HG03439 (cell line): ENCODE measurements around the gene PCDHA5.
"Not testable (repeated sequence)": the region's sequence is repeated elsewhere in the genome, so short reads cannot be mapped to it uniquely, and the experiment has no call there.

Experiments
- ATAC-seq: cut with Tn5 transposase; IDR thresholded peaks from one replicate; pipeline ENCODE4 v1.9.1; 2021; ENCODE audit warnings: mild to moderate bottlenecking, moderate library complexity; ENCODE audit not compliant: unreplicated experiment

The PCDHA5 gene

GRCh38 chr5:140822969-140823368, 1.6 kb downstream of the PCDHA5 start:
- ATAC-seq: not testable (repeated sequence)

- no peak for ATAC-seq
Measured at GRCh38 chr5:140823475-140823874, 2.1 kb downstream of the PCDHA5 start.

GRCh38 chr5:140827704-140828361, 6.4 kb downstream of the PCDHA5 start, which contains the start of gene PCDHA6:
Gene PCDHA6, plus strand, starts transcription at chr5:140827960. Its CDS starts 132 bp downstream, at chr5:140828092.
- no peak for ATAC-seq

GRCh38 chr5:140828362-140828737, 6.9 kb downstream of the PCDHA5 start:
- no peak for ATAC-seq

GRCh38 chr5:140829511-140830501, 8.4 kb downstream of the PCDHA5 start:
- not testable (repeated sequence) for ATAC-seq

GRCh38 chr5:140833993-140834392, 12.6 kb downstream of the PCDHA5 start, which contains the start of gene PCDHA7:
Gene PCDHA7, plus strand, starts transcription at chr5:140834269. Its CDS starts 115 bp downstream, at chr5:140834384.
- ATAC-seq: no peak

GRCh38 chr5:140834439-140835008, 13.1 kb downstream of the PCDHA5 start:
- not testable (repeated sequence) for ATAC-seq

- no peak for ATAC-seq
Measured at GRCh38 chr5:140835622-140836510, 14.5 kb downstream of the PCDHA5 start.

- ATAC-seq: no peak
Measured at GRCh38 chr5:140840978-140841962, 19.9 kb downstream of the PCDHA5 start, which contains the start of gene PCDHA8. Gene PCDHA8, plus strand, starts transcription at chr5:140841187. Its CDS starts 135 bp downstream, at chr5:140841322.

GRCh38 chr5:140842798-140843733, 21.7 kb downstream of the PCDHA5 start:
- no peak for ATAC-seq

- ATAC-seq: not testable (repeated sequence)
Measured at GRCh38 chr5:140848139-140849102, 27.0 kb downstream of the PCDHA5 start, which contains the start of gene PCDHA9. Gene PCDHA9, plus strand, starts transcription at chr5:140848382. Its CDS starts 114 bp downstream, at chr5:140848496.

GRCh38 chr5:140849831-140850634, 28.6 kb downstream of the PCDHA5 start:
- not testable (repeated sequence) for ATAC-seq

GRCh38 chr5:140855772-140856674, 34.6 kb downstream of the PCDHA5 start, which contains the start of gene PCDHA10:
Gene PCDHA10, plus strand, starts transcription at chr5:140855897. Its CDS starts 152 bp downstream, at chr5:140856049.
- ATAC-seq: no peak

- ATAC-seq: no peak
Measured at GRCh38 chr5:140857177-140857986, 36.0 kb downstream of the PCDHA5 start.
